HG02642 (cell line): Measurements from ENCODE around the gene OSBP2.

Source experiments
- ATAC-seq: cut with Tn5 transposase; IDR thresholded peaks from one replicate; pipeline ENCODE4 v1.9.1; 2021; ENCODE audit warnings: mild to moderate bottlenecking; ENCODE audit not compliant: unreplicated experiment, poor library complexity

Gene OSBP2

DNA sequence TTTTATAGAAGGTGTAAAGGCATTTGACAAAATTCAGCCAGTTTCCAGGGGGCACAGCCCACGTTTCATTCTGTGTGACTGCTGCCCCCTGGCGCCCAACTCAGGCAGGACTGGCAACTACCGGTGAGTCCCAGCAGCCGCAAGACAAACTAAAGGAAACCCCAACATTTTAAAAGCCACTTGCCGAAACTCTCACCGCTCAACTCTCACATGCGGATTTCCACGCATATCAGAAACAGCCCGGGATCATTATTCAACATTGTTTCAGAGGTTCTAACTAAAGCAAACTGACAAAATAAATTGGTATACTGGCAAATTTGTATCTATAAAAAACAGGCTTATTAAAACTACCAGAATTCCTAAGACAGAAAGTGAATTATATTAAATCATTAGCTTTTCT lies 225.7 kb downstream of the OSBP2 start:
- no peak for ATAC-seq

DNA sequence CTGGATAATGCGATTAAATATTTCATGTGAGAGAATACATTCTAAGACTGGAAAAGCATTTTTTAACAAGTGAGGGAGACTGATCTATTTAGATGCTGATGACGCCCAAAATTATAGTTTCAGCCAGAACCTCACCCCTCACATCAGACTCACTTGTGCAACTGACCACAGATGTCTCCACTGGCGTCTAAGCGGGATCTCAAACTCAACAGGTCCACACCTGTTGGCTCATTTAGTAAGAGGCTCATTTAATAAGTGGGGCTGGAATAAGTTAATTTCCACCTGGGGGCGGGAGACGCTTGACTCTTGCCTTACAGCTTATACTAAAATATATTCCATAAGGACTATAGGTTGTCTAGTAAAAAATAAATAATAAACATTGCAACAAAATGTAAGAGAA lies 226.4 kb downstream of the OSBP2 start:
- ATAC-seq = no peak

DNA sequence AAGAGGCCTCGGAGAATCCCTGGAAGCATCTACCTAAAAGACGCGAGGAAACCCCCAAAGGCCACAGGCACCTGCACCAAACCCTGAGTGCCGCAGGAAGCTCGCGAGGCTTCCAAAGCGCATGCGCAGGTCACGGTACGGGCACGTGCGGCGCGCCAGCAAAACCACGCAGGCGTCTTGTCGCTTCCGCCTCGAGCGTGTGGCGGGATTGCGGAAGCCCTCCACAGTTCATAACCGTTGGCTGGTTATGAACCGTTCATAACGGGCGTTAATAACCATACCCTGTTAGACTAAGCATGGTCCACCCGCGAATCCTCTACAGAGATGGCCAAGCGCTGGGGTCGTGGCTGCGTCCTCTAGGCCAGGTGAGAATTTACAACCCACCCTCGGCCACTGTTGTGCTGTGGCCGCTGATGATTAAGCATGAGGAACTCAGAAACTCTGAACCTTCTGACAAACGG lies 227.5 kb downstream of the OSBP2 start:
- ATAC-seq = no peak

DNA sequence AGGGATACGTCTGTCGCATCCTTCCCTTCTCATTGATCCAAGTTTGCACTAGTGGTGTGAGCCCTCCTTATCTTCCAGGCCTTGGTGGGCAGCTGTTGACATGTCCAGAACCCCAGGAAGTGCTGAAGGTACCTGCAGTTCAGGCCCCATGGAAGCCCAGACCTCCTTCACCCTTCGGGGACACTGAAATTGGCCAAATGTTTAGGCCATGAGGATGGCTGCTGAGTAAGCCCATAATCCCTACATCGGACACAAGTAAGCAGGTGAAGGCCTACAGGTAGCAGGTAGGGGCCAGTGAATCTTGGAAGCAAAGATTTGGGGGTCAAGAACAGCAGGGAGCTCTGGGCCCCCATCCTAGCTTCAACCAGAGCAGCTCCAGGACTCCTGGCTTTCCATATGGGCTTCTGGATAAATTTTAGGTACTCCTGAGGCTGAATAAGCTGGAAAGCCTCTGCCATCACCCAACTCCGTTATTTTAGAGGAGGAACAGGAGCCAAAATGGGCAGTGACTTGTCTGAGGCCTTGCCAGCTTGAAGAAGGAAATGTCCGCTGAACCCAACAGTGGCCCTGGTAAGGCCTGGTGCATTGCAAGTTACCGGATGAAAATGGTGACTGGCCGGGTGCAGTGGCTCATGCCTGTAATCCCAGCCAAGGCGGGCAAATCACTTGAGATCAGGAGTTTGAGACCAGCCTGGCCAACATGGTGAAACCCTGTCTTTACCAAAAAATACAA lies 228.7 kb downstream of the OSBP2 start:
- no peak for ATAC-seq

DNA sequence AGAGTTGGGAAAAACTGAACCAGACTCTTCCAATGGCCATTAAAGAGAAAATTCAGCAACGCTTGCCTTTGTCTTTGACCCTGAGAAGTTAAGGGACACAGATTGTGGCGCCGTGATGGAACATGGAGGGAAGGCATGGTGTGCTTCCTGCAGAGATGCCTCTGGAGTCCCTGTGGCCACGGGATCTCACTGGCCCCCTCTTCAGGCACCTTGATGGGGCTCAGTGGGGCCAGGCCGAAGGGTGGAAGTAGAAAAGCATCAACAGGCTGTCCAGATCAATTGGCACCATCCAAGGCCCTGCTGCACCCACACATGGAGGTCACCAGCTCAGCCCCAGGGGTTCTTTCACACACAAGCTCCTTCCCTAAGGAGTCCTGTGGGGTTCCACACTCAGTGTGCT lies 231.0 kb downstream of the OSBP2 start:
- no peak for ATAC-seq

DNA sequence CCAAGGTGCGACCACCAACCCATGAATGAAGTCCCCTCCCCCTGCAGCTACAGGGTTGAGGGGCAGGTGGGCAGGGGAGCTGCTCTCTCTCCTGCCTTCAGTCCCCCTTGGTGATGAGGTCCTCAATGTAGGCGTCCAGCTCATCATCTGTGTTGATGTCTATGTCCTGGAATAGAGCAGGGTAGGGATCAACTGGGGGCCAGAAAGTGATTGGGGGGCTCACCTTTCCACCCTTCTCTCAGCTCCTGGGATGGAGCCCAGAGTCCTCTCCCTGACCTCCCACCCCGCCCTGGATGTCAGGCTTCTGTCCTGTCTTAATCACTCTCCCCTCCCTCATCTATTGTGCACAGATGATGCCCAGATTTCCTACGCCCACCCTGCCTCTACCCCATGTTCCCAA lies 232.0 kb downstream of the OSBP2 start:
- ATAC-seq = no peak

DNA sequence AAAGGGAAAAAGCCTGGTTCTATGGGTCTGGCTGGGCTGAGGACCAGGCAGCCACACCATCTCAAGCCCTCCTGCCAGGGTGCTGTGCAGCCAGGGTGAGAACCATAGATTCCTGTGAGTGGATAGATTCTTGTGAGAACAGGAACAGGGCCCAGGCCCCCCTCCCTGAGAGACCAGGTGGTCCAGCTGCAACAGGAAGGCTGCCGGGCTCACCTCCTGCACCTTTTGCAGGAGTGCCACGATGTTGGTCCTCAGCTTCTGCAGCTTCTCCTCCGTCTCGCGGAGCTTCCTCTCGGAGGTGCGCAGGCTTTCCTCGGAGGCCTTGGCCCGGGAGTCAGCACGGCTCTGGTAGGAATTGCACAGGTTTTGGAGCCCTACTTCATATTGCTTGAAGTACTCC lies 233.1 kb downstream of the OSBP2 start:
- ATAC-seq = no peak

DNA sequence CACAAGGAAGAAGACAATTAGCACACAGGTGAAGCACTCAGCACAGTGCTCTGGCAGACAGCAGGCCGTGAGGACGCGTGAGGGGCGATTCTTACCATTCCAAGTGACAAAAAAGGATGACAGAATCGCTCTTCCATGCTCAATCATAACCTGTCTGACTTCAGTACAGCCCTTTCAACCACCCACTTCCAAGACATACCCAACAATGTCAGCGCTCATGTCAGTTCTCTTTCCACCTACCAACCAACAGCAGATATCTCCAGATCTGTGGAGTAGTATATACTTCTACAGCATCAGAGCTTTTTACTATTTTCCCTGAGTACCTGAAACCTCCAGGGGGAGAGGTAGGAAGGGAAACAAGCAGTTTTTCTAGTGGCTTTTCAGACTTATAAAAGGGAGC lies 233.7 kb downstream of the OSBP2 start:
- no peak for ATAC-seq

DNA sequence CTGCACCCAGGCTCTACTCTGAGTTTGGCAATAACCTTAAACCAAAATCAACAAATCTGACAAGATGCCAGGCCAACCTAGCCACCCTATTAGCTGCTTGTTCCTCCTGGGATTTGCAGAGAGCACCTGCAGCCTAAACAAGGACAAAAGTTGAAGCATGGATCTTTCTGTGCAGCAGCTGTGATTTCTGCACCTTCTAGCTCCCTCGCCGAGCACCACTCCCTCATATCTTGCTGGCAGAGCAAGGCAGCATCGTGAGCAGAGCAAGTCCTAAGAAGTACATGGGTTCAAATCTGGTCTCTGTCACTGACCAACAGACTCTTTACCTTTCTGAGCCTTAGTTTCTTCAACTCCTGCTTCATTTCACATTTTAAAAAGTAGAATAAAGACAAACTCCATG lies 235.6 kb downstream of the OSBP2 start:
- no peak for ATAC-seq

DNA sequence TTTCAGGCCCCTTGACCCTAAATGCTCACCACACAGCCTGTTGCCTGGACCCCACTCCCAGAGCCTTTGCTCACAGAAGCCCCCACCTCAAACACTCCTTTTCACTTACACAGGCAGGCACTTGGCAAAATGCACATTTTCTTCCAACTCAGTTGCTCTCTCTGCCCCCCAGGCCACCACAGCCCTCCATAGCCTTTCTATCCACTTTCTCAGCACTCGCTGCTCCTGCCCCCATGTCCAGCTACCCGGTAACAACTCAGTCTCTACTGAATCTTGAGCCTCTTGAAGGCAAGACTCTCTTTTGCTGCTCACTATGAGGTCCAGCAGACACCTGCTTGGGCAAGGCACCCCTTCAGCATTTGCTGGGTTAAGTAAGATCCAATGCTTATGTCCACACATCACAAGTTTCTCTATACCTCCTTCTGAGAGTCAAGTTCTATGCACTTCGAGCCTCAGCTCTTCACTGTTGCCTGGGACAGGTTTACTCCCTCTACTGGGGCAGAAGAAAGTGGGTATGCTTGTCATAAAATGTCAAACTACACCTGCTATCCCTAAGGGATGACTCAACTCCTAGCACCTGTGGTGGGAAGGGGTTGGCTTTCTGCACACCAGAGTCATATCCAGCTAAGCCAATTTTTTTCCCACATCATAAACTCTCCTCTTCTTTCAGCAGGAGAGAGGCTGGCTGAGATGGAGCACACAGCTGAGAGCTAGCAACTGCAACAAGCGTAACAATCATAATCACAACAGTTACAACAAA lies 237.0 kb downstream of the OSBP2 start:
- ATAC-seq = no peak

DNA sequence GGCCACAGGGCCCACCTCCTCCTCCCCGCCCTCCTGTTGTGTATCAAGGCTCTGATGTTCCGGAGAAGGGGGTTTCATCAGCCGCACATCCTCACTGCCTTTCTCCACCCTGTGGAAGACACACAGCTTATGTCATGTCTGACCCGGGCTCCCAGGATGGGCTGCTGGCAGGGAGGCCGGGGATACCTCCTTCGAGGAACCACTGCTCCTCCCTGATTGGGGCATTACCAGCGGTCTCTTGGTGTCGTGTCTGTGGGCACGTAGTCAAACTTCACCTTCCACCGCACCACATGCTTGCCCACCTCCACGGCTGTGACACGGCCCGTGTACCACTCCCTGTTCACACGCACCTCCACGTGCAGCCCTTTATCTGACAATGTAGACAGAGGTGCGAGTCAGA lies 238.0 kb downstream of the OSBP2 start:
- ATAC-seq = no peak

DNA sequence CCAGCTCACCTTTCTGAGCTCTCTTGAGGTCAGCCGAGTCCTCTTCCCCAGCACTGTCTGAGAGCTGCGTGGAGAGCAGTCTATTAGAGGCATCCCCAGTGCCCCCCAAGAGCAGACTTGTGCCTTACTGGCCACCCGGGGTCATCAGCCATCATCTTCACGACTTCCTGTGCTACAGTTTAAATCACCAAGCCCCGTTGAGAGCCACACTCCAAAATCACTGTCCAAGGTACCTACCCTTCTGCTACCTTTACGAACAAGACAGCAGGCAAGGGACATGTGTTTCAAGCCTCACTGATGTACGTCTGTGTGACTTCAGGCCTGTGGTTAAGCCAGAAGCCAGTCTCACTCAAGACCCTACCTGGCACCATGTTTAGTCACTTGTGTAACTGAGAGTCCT lies 238.8 kb downstream of the OSBP2 start:
- ATAC-seq = no peak

DNA sequence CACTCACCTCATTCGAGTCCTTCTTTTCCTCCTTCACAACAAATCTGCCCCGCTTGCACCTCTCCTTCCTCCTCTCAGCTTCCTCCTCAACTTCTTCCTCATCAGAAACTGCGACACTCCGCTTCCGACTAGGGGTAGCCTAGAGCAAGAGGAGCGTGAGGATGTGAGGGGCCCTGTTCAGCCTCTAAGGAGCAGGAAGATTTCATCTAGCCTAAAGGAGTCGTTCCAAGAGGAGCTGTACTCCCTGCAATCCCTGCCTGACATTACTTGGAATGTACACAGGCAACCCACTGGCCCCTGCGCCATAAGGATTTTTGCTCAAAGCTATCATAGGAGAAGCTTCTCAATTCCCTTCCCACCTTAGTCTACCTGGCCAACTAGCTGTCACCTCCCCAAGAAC lies 239.4 kb downstream of the OSBP2 start:
- ATAC-seq = no peak

DNA sequence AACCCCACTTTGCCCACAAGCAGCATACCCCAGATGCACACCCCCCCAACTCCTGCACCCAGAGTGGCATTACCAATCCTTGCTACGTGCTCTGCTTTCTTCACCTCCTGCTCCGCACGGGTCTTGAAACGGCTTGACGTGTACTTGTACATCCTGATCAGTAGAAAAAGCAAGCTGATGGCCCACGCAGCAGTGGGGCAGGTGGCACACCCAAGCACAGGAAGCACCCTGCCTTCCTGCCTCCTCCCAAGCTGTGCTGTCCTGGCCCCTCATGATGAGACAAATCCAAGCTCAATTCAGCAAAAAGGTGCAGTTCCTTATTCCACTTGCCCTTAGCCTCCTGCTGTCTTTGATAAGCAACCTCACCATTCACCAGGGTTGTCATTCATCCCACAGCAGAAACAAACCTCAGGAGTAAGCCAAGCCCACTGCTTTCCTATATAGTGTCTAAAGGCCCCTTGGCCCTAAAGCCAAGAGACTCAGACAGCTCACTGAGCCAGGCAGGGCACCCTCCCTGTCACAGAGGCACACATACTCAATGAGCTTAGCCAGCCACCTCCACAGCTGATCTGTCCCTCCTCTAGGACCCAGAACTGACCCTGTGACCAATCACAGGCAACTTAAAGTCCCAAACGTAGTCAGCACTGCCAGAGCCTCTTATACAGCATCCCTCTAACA lies 246.2 kb downstream of the OSBP2 start:
- ATAC-seq = no peak

DNA sequence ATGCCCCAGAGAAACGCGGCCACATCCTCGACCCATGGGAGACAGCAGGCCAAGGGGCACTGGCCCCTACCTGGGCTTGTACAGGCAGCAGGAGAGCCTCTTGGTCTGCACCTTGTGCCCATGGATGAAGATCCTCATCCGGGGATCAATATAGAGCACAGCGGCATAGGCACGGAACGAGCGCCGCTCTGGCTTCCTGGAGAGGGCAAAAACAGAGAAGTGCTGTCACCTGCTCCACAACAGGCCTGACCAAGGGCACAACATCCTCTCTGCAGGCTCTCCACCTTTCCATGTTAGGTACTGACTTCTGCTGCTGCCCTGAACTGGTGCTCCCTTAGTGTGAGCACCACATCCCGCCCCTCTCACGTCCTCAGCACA lies 246.7 kb downstream of the OSBP2 start:
- no peak for ATAC-seq

DNA sequence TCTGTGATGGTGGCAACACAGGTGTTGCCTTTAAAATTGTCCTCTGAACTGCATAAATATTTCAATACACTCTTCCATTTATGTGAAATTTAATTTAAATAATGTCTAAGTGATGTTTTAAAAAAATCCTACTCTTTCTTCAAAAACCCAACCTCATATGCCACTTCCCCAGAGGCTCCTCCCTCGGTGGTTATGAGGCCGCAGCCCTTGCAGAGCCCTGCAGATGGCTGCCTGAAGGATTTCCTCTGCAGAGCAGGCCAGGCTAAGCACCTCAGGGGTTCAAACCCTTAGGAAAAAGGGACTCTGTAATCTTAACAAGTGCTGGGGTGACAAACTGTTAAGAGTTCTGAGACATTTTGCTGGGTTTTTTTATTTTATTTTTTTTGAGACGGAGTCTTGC lies 248.7 kb downstream of the OSBP2 start:
- ATAC-seq = no peak

DNA sequence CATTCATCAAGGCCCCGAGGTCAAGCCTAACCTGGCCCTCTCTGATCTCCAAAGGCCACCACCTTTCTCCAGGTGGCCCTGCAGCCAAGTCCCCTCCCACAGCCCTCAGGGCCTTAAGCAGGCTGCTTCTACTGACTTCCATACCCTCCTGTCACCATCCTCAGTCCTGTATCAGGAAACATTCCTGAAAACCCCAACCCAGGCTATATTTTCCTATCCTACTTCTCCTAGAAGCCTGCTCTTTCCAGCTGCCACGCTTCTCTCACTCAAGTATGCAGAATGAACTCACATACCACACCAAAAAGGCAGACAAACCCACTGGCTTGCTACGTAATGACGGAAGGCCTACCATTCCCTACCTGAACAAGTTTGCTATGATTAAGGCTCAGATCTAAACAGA lies 250.3 kb downstream of the OSBP2 start:
- no peak for ATAC-seq

DNA sequence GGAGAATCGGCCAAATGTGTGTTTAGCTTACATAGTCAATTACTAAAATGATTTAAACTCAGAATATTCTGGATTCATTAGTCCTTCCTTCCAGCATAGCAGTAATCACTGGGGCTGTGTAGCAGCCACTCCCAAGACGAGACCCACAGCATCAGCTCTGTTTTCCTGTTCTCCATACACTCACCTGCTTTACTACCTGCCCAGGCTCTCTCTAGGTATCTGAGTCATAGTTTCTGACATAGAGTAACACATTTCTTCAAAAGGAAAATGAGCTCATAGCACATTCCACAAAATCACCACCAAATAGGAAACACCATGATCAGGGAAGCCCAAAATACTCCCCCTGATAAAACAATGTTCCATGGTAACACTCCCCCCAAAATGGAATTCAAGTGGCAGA lies 251.0 kb downstream of the OSBP2 start:
- no peak for ATAC-seq

DNA sequence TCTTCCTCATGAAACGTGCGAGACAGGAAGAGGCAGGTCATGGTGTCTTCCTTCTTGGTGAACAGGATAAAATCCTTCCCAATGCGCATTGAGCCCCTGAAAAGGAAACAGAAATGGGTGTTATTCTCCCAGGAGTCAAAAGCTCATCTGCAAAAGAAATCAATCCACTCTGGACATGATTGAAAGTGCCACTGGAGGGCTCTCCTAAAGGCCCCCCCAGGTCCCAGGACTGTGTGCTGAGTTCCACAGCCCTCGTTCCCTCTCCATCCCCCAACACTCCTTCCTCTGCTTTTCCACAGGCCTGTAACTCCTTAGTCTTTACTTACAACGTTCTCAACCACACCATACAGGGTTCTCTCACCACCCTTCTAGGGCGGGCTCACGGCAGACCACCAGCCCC lies 251.7 kb downstream of the OSBP2 start:
- ATAC-seq = no peak

DNA sequence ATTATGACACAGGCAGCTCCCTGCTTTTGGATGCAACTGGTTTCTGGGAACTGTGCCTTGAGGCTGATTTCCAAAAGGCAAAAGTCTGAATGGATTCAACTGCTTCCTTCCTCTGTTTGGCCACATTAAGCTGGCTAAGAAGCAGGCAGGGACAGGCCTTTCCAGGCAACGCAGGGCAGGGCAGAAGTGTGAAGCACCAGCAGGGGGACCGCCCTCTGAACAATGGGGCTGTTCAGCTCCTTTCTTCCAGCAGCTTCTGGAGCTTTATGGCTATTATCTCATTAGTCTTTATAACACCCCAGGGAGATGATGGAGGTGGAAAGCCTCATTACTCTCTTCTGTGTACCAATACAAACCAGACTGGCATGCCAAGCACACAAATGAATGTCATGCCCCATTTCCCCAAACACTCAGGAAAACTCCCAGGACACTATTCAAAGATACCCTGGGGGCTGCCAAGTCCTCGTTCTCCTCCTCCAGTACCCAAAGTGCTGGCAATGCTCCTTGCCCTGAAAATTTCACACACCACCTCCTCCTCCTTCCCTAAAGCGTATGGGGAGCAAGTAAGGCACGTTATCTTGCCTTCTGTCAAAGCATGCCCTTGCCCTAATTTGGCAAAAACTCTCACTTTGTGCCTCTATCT lies 252.6 kb downstream of the OSBP2 start:
- ATAC-seq = no peak
